Measurements from ENCODE around the gene TRAF6. TPM values are rescaled to one million over a fixed set of nuclear protein-coding genes. Genes with fewer than 3 reads are reported as not detected.

TRAF6 gene
- total RNA-seq, 4 donors from 2014 or later: 9.8 to 14.4 (median 11.3) TPM

DNA sequence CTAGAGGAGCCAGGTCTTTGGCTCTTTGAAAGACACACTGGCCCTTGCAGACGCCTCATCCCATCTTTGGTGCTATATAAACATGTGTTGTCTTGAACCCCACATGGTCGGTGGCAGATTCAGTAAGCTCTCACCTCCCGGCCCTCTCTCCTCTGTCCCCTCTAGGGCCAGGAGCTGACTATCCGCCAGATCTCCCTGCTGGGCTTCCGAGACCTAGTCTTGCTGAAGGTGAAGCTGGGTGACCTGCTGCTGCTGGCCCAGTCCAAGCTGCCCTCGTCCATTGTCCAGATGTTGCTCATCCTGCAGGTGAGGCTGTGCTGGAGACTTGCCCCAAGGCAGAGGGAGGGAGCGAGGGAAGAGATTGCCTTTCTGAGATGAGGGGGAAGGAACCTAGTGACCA lies 63.9 kb downstream of the TRAF6 start:
- TF ChIP-seq, protein P1, sequence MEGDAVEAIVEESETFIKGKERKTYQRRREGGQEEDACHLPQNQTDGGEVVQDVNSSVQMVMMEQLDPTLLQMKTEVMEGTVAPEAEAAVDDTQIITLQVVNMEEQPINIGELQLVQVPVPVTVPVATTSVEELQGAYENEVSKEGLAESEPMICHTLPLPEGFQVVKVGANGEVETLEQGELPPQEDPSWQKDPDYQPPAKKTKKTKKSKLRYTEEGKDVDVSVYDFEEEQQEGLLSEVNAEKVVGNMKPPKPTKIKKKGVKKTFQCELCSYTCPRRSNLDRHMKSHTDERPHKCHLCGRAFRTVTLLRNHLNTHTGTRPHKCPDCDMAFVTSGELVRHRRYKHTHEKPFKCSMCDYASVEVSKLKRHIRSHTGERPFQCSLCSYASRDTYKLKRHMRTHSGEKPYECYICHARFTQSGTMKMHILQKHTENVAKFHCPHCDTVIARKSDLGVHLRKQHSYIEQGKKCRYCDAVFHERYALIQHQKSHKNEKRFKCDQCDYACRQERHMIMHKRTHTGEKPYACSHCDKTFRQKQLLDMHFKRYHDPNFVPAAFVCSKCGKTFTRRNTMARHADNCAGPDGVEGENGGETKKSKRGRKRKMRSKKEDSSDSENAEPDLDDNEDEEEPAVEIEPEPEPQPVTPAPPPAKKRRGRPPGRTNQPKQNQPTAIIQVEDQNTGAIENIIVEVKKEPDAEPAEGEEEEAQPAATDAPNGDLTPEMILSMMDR (IDR thresholded peaks at IDR 0.05 in 4 of 5, conservative IDR thresholded peaks at IDR 0.05 in 1 of 5): no peak
- TF ChIP-seq POLR2A (IDR thresholded peaks at IDR 0.05): no peak
- intact Hi-C loops (cut with DNase I; ENCODE audit: low total_unique reads) (no loop called here), in situ Hi-C loops (cut with MboI; ENCODE audit: low sequenced_read_pairs in 4 of 4) (no loop called here)
- Histone ChIP-seq H3K27me3 (no peaks in the 10 kb centered on the region), H3K36me3 (no peaks in the 10 kb centered on the region), H3K4me1 (peaks cover 7 to 12% of the 10 kb centered on the region in 2 donors), H3K4me3 (no peak overlapping the region), H3K27ac (no peak overlapping the region), H3K9me3 (no peaks in the 10 kb centered on the region)
- no peak for ATAC-seq
- no peak for DNase-seq

DNA sequence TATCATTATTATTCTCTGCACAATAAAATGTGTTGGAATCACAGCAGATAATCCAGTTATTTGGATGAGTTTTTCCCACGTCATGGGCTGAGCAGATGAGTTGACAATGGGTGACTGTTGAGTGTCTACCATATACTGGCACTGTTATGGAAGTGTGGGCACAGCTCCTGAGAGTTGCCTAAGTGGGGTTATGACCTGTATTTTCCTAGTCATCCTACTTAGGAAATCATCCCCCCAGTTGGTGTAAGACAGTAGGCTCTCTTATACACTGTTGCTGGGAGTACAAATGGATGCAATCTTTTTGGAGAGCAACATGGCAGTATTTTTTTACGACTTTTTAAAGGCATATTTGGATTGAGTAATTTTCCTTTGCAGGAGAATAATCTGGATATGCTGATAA lies 66.4 kb downstream of the TRAF6 start:
- H3K9me3 ChIP-seq: no peaks in the 10 kb centered on the region
- TF ChIP-seq, protein P1 (IDR thresholded peaks at IDR 0.05 in 4 of 5, conservative IDR thresholded peaks at IDR 0.05 in 1 of 5): no peak
- no peak for TF ChIP-seq POLR2A (IDR thresholded peaks at IDR 0.05)
- H3K27ac ChIP-seq: no peak overlapping the region
- no peaks in the 10 kb centered on the region for H3K27me3 ChIP-seq
- H3K36me3 ChIP-seq: no peaks in the 10 kb centered on the region
- ATAC-seq: no peak
- no peak for DNase-seq
- peaks cover 0 to 12% of the 10 kb centered on the region in 2 donors for H3K4me1 ChIP-seq
- in situ Hi-C loops (cut with MboI; ENCODE audit: low sequenced_read_pairs in 4 of 4): no loop called here
- H3K4me3 ChIP-seq: no peak overlapping the region
- intact Hi-C loops (cut with DNase I; ENCODE audit: low total_unique reads): no loop called here

DNA sequence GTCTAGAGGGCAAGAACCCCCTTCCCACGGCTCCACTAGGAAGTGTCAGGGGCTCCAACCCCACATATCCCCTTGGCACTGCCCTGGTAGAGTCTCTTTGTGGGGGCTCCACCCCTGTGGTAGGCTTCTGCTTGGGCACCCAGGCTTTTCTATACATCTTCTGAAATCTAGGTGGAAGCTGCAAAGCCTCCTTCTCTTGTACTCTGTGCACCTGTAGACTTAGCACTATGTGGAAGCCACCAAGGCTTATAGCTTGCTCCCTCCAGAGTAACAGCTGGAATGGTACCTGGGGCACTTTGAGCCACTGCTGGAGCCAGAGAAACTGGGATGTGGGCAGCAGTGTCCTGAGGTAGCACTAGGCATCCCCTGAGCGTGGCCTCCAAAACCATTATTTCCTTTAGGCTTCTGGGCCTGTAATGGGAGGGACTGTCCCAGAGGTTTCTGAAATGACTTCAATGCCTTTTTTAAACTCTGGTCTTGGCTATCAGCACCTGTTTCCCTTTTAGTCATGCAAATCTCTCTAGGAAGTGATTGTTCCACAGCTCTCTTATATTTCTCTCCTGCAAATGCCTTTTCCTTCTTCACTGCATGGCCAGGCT lies 68.4 kb downstream of the TRAF6 start:
- H3K36me3 ChIP-seq: no peaks in the 10 kb centered on the region
- no peak overlapping the region for H3K27ac ChIP-seq
- ATAC-seq: peak; percentile 41 to 70
- H3K4me1 ChIP-seq: peaks cover 0 to 6% of the 10 kb centered on the region in 2 donors
- H3K4me3 ChIP-seq: no peak overlapping the region
- no peaks in the 10 kb centered on the region for H3K9me3 ChIP-seq
- DNase-seq: no peak
- TF ChIP-seq, protein P1 (IDR thresholded peaks at IDR 0.05 in 4 of 5, conservative IDR thresholded peaks at IDR 0.05 in 1 of 5): no peak
- no peak for TF ChIP-seq POLR2A (IDR thresholded peaks at IDR 0.05)
- intact Hi-C loops (cut with DNase I; ENCODE audit: low total_unique reads): no loop called here
- no peaks in the 10 kb centered on the region for H3K27me3 ChIP-seq
- in situ Hi-C loops (cut with MboI; ENCODE audit: low sequenced_read_pairs in 4 of 4): no loop called here

DNA sequence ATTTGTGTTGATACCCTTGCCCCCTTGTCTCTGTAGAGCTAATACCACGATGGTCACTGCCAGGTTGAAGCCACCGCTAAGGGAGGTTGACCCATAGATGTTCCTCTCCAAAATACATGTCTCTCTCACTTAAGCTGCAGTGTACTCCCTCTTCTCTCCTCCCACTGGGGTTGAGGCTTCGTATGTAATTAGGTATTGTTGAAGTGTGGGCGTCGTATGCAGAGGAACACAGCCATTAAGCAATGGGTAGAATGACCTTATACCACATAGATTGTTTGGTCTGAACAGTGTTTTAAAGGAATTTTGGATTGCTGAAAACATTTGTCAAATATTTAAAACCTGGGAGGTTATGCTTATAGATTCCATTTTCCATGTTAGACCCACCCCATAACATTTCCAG lies 71.9 kb downstream of the TRAF6 start:
- intact Hi-C loops (cut with DNase I; ENCODE audit: low total_unique reads) (loop anchor here (5.0 kb wide), 1 partner anchor 56 kb away; no protein-coding TSS in a partner anchor), in situ Hi-C loops (cut with MboI; ENCODE audit: low sequenced_read_pairs in 4 of 4) (no loop called here)
- H3K27me3 ChIP-seq: no peaks in the 10 kb centered on the region
- DNase-seq: no peak
- no peak overlapping the region for H3K27ac ChIP-seq
- ATAC-seq: no peak
- H3K4me3 ChIP-seq: no peak overlapping the region
- TF ChIP-seq POLR2A (IDR thresholded peaks at IDR 0.05): no peak
- peaks cover 10 to 16% of the 10 kb centered on the region in 2 donors for H3K4me1 ChIP-seq
- H3K36me3 ChIP-seq: no peaks in the 10 kb centered on the region
- H3K9me3 ChIP-seq: no peaks in the 10 kb centered on the region

DNA sequence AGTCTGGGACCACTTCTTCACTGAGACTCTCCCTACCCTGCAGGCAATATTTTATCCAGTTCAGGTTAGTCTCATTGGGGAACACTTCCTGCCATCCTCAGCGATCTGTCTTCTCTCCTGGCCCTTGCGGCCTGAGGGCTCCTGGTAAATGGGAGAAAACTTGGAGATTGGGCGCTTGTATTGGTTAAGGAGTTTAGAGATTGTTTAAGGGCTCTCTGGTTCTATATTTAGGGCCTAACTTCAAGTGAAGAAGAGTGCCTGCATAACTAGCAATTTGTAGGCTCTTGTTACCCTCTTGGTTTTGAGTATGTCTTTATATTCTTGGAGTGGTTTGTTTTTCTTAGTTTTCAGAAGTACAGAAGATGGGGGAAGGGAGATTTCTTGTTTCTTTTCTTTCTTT lies 72.7 kb downstream of the TRAF6 start:
- Histone ChIP-seq H3K4me1 (peaks cover 10 to 16% of the 10 kb centered on the region in 2 donors), H3K36me3 (no peaks in the 10 kb centered on the region), H3K9me3 (no peaks in the 10 kb centered on the region), H3K27ac (no peak overlapping the region), H3K27me3 (no peaks in the 10 kb centered on the region), H3K4me3 (no peak overlapping the region)
- no peak for DNase-seq
- ATAC-seq: no peak
- intact Hi-C loops (cut with DNase I; ENCODE audit: low total_unique reads) (loop anchor here (5.0 kb wide), 1 partner anchor 55 kb away; no protein-coding TSS in a partner anchor), in situ Hi-C loops (cut with MboI; ENCODE audit: low sequenced_read_pairs in 4 of 4) (no loop called here)
- no peak for TF ChIP-seq POLR2A (IDR thresholded peaks at IDR 0.05)
- TF ChIP-seq, protein P1 (IDR thresholded peaks at IDR 0.05 in 4 of 5, conservative IDR thresholded peaks at IDR 0.05 in 1 of 5): no peak

Other genes starting within 250 kb of the TRAF6 start
- gene COMMD9, start 220.8 kb downstream of the TRAF6 start, total RNA-seq: 10 to 100 TPM; 51.8 to 68.6 (median 57.7) TPM
- gene PRR5L, start 214.0 kb downstream of the TRAF6 start, total RNA-seq: 1 to 10 TPM in 2 of 4 donors, under 1 TPM in 2; 0.46 to 3.2 (median 1.2) TPM
- gene RAG1, start 57.7 kb upstream of the TRAF6 start, total RNA-seq: under 1 TPM; 0.24 to 0.66 (median 0.38) TPM
- 10 to 100 TPM; 22.1 to 35.3 (median 29.5) TPM for gene IFTAP, start 84.2 kb upstream of the TRAF6 start, total RNA-seq
- gene RAG2, start 88.0 kb upstream of the TRAF6 start, total RNA-seq: not detected

All from gastrocnemius medialis (tissue), 4 donors.